ENCODE results near the gene CBY2.

GRCh38 chr13:45681113-45681512 lies 21.0 kb upstream of the CBY2 start:
- TF ChIP-seq CTCF (IDR thresholded peaks at IDR 0.05) (no peak), POLR2A (IDR thresholded peaks at IDR 0.05) (no peak)
